Astrocyte (in vitro differentiated cells and primary cell): Measurements from ENCODE around the gene LMTK3. TPM values are rescaled to one million over a fixed set of nuclear protein-coding genes. Genes with fewer than 3 reads are reported as not detected.

Experiments used
- DNase-seq: peaks from one replicate; pipeline ENCODE4 v3.0.0-alpha.2; 2010; ENCODE audit warnings: low read depth
- FAIRE-seq: peaks from 2 replicates; lab custom pipeline; 2011; peaks lifted over from hg19 to GRCh38; lab: Jason Lieb, UNC
- H2AFZ ChIP-seq: 2 replicates; pipeline ENCODE4 v1.6.0; 2012; ENCODE audit warnings: low read depth, low read length, inconsistent platforms
- H3K27ac ChIP-seq: 2 replicates; pipeline ENCODE4 v1.5.1; 2011; ENCODE audit warnings: low read depth, low read length, inconsistent platforms
- H3K27me3 ChIP-seq: 2 replicates; pipeline ENCODE4 v1.6.0; 2011; ENCODE audit warnings: low read length, inconsistent platforms; ENCODE audit not compliant: insufficient read depth
- H3K36me3 ChIP-seq: 2 replicates; pipeline ENCODE4 v1.5.1; 2011; ENCODE audit warnings: low read length, inconsistent platforms; ENCODE audit not compliant: insufficient read depth
- H3K4me1 ChIP-seq: 2 replicates; pipeline ENCODE4 v1.5.1; 2011; ENCODE audit warnings: low read length, inconsistent platforms; ENCODE audit not compliant: insufficient read depth
- H3K4me2 ChIP-seq: 2 replicates; pipeline ENCODE4 v1.6.0; 2012; ENCODE audit warnings: low read length, inconsistent platforms
- H3K4me3 ChIP-seq: 2 replicates; pipeline ENCODE4 v1.5.1; 2011; ENCODE audit warnings: low read depth, mild to moderate bottlenecking, low read length, inconsistent platforms; ENCODE audit not compliant: insufficient read depth
- H3K79me2 ChIP-seq: 2 replicates; pipeline ENCODE4 v1.6.0; 2012; ENCODE audit warnings: mild to moderate bottlenecking, low read length, inconsistent platforms; ENCODE audit not compliant: insufficient read depth
- H3K9ac ChIP-seq: 2 replicates; pipeline ENCODE4 v1.6.0; 2012; ENCODE audit warnings: mild to moderate bottlenecking, low read length, inconsistent platforms
- H3K9me3 ChIP-seq: 2 replicates; pipeline ENCODE4 v1.5.1; 2012; ENCODE audit warnings: low read depth, mild to moderate bottlenecking, low read length, inconsistent platforms; ENCODE audit not compliant: insufficient read depth
- H4K20me1 ChIP-seq: 2 replicates; pipeline ENCODE4 v1.6.0; 2012; ENCODE audit warnings: low read length, inconsistent platforms; ENCODE audit not compliant: insufficient read depth
- H3K27ac Mint-ChIP-seq: one replicate; pipeline ENCODE4 v1.8.0; 2021; ENCODE audit warnings: mild to moderate bottlenecking, mixed read lengths; ENCODE audit not compliant: unreplicated experiment
- H3K27me3 Mint-ChIP-seq: one replicate; pipeline ENCODE4 v1.8.0; 2021; ENCODE audit warnings: low read depth, mixed read lengths; ENCODE audit not compliant: unreplicated experiment
- H3K36me3 Mint-ChIP-seq: one replicate; pipeline ENCODE4 v1.8.0; 2021; ENCODE audit warnings: low read depth, mixed read lengths; ENCODE audit not compliant: unreplicated experiment
- H3K4me1 Mint-ChIP-seq: one replicate; pipeline ENCODE4 v1.8.0; 2021; ENCODE audit warnings: low read depth, mixed read lengths; ENCODE audit not compliant: unreplicated experiment
- H3K4me3 Mint-ChIP-seq: one replicate; pipeline ENCODE4 v1.8.0; 2021; ENCODE audit warnings: mild to moderate bottlenecking, moderate library complexity, mixed read lengths; ENCODE audit not compliant: unreplicated experiment
- H3K9me3 Mint-ChIP-seq: one replicate; pipeline ENCODE4 v1.8.0; 2021; ENCODE audit warnings: mild to moderate bottlenecking, mixed read lengths; ENCODE audit not compliant: unreplicated experiment
- EZH2 ChIP-seq: IDR thresholded peaks from 2 replicates; pipeline ENCODE4 v1.6.1; 2012; ENCODE audit warnings: mild to moderate bottlenecking, low read length, inconsistent platforms; ENCODE audit not compliant: insufficient read depth
- total RNA-seq: library from RNA; stranded (reverse); gene quantifications from 2 replicates; pipeline ENCODE4 v1.2.1, GENCODE V29; 2021
- TF ChIP-seq, protein P1 (sequence below): IDR thresholded peaks from 2 replicates; pipeline ENCODE4 v1.5.1; 2011; ENCODE audit warnings: low read depth, mild to moderate bottlenecking, inconsistent platforms, low read length, moderate library complexity; ENCODE audit not compliant: insufficient read depth

Gene LMTK3
- total RNA-seq, 1 donor from 2014 or later: 6.2 TPM

DNA sequence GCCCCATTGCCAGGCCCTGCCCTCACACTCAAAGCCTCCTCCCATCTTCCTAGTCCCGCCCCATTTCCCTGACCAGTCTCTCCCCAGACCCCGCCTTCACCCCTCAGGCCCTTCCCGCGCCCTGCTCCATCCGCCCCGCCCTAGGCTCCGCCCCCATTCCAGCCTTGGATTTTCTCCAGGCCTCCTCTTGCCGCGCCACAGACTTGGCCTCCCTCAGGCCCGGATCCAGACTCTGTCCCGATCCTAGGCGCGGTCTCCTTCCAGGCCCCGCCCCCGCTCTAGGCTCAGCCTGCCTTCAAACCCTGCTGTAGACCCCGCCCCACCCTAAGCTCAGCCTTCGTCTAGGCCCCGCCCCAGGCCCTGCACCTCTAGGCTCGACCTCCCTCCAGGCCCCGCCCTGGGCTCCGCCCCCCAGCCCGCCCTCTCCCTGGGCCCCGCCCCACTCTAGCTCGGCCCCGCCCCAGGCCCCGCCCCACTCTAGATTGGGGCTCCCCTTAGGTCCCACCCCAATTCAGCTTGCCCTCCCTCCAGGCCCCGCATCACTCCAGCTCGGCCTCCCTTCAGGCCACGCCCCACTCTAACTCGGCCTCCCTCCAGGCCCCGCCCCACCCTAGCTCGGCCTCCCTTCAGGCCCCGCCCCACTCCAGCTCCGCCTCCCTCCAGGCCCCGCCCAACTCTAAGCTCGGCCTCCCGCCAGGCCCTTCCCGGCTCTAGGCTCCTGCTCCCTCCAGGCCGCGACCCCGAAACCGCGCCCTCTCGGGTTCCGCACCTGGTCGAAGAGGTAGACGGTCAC is 18.5 kb downstream of the LMTK3 start:
- no peaks in the 10 kb centered on the region for H3K9me3 ChIP-seq
- H3K27ac Mint-ChIP-seq: peak overlapping the region; percentile 78
- peak overlapping the region; percentile 76 for H3K4me3 Mint-ChIP-seq
- peak overlapping the region; percentile 60 for H3K4me3 ChIP-seq
- peaks cover 8% of the 10 kb centered on the region for H3K27me3 Mint-ChIP-seq
- peaks cover 11% of the 10 kb centered on the region for H3K4me1 Mint-ChIP-seq
- H3K4me1 ChIP-seq: peaks cover 4% of the 10 kb centered on the region
- no peak overlapping the region for H3K27ac ChIP-seq
- no peaks in the 10 kb centered on the region for H4K20me1 ChIP-seq
- peak overlapping the region; percentile 89 for H3K4me2 ChIP-seq
- peak; percentile 83 for DNase-seq
- peak overlapping the region; percentile 74 for H3K9ac ChIP-seq
- H2AFZ ChIP-seq: peak overlapping the region; percentile 96
- no peaks in the 10 kb centered on the region for H3K79me2 ChIP-seq
- no peak for FAIRE-seq
- TF ChIP-seq, protein P1, sequence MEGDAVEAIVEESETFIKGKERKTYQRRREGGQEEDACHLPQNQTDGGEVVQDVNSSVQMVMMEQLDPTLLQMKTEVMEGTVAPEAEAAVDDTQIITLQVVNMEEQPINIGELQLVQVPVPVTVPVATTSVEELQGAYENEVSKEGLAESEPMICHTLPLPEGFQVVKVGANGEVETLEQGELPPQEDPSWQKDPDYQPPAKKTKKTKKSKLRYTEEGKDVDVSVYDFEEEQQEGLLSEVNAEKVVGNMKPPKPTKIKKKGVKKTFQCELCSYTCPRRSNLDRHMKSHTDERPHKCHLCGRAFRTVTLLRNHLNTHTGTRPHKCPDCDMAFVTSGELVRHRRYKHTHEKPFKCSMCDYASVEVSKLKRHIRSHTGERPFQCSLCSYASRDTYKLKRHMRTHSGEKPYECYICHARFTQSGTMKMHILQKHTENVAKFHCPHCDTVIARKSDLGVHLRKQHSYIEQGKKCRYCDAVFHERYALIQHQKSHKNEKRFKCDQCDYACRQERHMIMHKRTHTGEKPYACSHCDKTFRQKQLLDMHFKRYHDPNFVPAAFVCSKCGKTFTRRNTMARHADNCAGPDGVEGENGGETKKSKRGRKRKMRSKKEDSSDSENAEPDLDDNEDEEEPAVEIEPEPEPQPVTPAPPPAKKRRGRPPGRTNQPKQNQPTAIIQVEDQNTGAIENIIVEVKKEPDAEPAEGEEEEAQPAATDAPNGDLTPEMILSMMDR: no peak
- no peak for TF ChIP-seq EZH2
- H3K27me3 ChIP-seq: peaks cover 6% of the 10 kb centered on the region
- peaks cover 5% of the 10 kb centered on the region for H3K9me3 Mint-ChIP-seq
- H3K36me3 ChIP-seq: no peaks in the 10 kb centered on the region
- H3K36me3 Mint-ChIP-seq: peaks cover 2% of the 10 kb centered on the region

DNA sequence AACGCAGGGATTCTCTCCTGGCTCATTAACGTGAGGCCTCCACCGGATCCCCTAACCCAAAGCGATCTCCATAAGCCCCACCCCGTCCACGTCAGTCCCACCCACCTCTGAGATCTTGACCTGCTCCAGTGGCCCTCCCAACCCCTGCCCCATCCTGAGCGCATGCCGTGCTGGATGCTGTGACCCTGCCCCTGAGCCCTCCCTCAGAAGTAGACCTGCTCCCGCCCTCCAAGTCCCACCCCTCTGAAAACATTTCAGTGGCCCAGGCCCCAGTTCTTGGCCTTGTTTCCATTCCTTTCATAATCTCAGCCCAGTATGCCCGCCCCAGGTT is 19.9 kb downstream of the LMTK3 start:
- Mint-ChIP-seq H3K36me3 (peaks cover 2% of the 10 kb centered on the region), H3K4me1 (peaks cover 13% of the 10 kb centered on the region), H3K9me3 (peaks cover 5% of the 10 kb centered on the region), H3K4me3 (peak overlapping the region; percentile 62), H3K27me3 (peaks cover 8% of the 10 kb centered on the region), H3K27ac (peak overlapping the region; percentile 10)
- Histone ChIP-seq H3K27ac (no peak overlapping the region), H4K20me1 (no peaks in the 10 kb centered on the region), H3K36me3 (no peaks in the 10 kb centered on the region), H3K9me3 (no peaks in the 10 kb centered on the region), H2AFZ (no peak overlapping the region), H3K4me3 (no peak overlapping the region), H3K9ac (no peak overlapping the region), H3K79me2 (no peaks in the 10 kb centered on the region), H3K4me1 (peaks cover 14% of the 10 kb centered on the region), H3K27me3 (peaks cover 6% of the 10 kb centered on the region), H3K4me2 (peak overlapping the region; percentile 29)
- DNase-seq: no peak
- FAIRE-seq: no peak
- TF ChIP-seq, protein P1: no peak
- no peak for TF ChIP-seq EZH2
